ENCODE measurements around the gene CCDC30. TPM values are rescaled to one million over a fixed set of nuclear protein-coding genes. Genes with fewer than 3 reads are reported as not detected.
A peak's percentile ranks its signal among the peaks of the same experiment; 100 is the strongest.
"Not testable (repeated sequence)": the region's sequence is repeated elsewhere in the genome, so short reads cannot be mapped to it uniquely, and the experiment has no call there.

CCDC30 gene
- total RNA-seq, 1 experiment from 2014 or later, result 0.34 TPM

DNA sequence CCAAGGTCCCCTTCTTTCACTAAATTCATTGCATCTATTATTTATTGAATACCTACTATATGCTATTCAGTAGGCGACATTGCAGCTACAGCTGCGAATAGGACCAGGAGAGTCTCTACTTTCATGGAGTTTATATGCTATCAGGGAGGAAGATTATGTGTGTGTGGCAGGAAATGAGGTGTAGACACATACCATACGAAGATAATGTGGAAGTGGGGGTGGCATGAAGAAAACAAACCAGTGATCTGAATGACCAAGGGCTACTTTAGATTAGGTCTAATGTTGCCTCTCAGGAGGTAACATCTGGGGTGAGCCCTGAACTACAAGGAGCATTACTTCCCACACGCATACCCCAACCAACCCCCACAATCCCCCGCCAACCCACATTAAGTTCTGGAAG, 194.1 kb downstream of the CCDC30 start:
- peak; percentile 17 for DNase-seq (ENCODE audit: low read depth)

DNA sequence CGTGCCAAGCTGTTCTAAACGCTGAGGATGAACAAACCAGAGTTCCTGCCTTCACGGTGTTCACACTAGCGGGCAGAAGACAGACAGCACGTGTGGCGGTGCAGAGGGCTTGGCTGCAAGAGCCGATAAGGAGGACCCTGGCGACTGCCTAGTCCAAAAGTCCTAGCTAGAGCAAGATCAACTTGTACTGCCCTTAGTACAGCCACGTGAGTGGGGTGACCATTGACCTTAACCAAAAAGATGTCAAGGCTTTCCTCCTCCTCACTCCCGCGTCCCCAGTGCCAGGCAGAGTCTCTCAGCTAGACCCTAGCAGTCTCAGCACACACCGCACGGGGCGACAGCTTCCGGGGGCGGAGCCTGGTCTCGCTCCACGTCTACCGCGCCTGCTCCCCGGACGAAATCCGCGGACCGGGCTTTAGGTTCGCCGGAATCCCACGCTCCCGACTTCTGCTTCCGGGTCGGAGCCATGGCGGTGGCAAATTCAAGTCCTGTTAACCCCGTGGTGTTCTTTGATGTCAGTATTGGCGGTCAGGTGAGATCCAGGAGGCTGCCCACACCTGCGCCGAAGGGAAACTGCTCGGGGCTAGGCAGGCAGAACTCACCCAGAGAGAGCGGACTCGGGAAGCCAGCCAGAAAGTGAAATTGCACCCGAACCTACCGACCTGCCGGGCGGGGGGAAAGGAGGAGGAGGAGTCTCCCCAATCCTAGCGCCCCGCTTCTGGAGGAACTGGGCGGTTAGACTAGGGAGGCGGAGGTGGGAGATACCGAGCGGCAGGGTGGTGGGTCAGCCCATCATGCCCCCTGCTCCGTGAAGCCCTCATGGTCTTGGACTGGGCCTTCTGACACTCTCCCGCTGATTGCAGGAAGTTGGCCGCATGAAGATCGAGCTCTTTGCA, 195.1 kb downstream of the CCDC30 start, which contains the start of gene PPIH:
Gene PPIH (plus strand): TSS at position 443 of the 896 bp plus-strand sequence. CDS start 24 bp downstream, at position 467.
- DNase-seq (ENCODE audit: low read depth), result peak; percentile 97

DNA sequence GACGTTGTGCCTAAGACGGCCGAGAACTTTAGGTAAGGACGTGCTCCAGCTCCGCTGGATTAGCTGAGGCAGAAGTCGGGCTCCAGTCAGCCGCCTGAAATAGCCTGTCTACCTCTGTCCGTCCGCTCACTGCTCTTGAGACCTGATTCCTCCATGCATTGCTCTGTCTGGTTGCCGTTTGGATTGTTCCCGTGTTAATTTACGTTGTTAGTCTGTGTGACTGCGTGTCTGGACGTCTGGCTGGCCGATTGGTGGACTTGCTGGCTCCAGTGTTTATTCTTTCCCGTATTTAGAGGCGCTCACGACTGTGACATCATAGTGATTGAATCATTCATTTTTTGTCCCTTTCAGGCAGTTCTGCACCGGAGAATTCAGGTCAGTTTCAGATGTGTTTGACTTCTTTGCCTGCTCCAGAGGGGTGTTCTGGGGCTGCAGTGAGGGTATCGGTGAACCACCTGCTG, 195.8 kb downstream of the CCDC30 start:
- no peak for DNase-seq (ENCODE audit: low read depth)

- no peak for DNase-seq (ENCODE audit: low read depth)
Measured at GRCh38 chr1:42660907-42661500, 197.9 kb downstream of the CCDC30 start.

DNA sequence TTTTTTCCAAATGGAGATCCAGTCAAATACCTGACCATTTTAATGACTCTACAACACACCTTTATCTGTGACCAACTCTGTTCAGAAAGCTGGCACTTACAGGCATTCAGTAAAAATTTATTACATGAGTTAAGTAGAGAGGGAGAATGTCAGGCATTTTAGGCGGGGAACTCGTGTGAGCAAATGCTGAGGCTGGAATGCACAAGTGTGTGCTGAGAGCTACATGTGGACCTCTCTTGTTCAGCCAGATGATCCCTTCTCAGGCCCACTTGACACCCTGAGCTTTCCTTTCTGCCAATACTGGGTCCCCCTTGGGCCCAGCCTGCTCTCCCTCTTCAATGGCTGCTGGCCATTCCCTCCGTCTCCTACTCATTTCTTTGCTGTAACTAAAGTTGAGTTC, 206.8 kb downstream of the CCDC30 start:
- no peak for DNase-seq (ENCODE audit: low read depth)

- no peak for DNase-seq (ENCODE audit: low read depth)
Measured at GRCh38 chr1:42670425-42670824, 207.3 kb downstream of the CCDC30 start.

GRCh38 chr1:42674214-42674613, 211.1 kb downstream of the CCDC30 start:
- no peak for DNase-seq (ENCODE audit: low read depth)

DNA sequence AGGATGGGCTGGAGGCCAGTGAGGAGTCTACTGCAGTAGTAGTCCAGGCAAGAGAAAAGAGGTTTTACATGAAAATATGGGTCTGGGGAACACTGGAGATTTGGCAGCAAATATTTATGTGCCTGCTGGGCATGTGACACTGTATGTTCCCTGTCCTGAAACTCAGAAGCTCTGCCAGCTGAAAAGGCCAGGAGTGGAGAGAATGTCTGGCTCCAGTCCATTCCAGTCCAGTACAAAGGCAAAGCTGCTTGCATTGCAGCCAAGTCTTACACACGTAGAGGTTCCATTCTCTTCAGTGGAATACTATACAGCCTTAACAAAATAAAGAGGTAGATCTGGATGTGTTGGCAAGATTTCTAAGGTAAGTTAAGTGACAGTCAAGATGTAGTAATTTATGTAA, 211.6 kb downstream of the CCDC30 start:
- no peak for DNase-seq (ENCODE audit: low read depth)

DNA sequence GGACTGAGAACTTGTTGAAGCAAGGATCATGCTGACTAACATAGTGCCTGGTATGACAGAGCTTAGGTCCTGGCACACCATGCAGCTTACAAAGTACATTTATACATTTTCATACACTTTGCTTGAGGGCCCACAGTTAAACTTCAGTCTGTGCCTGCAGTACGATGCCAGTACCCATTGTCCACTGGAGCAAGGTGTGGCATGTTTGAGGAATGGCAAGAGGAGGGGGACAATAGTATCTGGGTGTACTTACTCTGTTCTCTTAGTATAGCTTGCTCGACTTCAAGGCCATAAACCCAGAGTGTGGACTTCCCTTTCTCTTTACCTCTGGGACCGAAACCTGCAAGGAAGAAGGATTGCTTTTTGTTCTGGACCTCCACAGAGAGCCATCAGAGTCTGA, 212.4 kb downstream of the CCDC30 start:
- DNase-seq (ENCODE audit: low read depth), result no peak

DNA sequence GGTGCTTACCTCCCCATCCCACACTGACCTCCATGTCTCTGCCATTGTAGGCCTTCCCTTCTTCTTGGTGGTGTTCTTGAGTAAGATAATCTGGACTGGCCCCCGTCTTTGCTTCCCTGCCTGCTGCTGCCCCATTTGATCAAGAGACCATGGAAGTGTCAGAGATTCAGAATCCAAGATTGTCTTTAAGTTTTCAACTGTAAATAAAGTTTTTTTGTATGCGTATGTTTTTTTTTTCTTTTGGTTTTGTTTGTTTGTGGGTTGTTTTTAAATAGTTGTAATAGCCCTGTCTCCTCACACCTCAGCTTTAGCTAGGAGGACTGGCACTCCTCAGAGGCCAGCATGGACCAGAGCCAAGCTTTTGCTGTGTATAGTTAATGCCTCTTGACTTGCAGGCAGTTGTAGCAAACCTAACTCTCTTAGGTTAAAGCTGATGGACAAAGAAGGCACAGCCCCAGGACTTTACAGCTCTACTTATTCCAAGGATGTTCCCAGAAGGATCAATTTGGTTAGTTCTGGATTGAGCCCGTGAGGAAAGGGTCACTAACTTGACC, 213.5 kb downstream of the CCDC30 start:
- no peak for DNase-seq (ENCODE audit: low read depth)

DNA sequence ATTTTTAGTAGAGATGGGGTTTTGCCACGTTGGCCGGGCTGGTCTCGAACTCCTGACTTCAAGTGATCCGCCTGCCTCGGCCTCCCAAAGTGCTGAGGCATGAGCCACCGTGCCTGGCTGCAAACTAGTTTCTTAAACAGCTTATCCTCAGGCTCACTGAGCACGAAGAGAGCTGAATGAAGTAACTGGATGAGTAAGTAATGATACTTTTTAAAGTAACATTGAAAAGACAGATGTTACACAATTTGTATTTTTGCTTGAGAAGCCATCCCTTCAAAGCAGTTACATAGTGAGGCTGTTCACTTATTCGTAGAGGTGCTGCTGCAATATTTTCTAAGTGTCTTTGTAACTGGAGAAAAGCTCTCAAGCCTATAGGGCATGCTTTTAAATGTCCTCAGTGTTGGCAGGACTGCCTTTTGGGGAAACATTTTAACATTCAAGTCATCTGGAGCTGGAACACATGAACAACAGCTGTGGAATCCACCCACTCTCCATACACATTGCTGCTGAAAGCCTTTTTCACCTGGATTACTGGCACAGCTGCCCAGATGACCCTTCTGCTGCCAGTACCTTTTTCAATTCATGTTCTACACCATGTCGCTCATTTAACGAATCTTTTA, 216.4 kb downstream of the CCDC30 start:
- DNase-seq (ENCODE audit: low read depth), result no peak

- no peak for DNase-seq (ENCODE audit: low read depth)
Measured at GRCh38 chr1:42680055-42680454, 217.0 kb downstream of the CCDC30 start.

DNA sequence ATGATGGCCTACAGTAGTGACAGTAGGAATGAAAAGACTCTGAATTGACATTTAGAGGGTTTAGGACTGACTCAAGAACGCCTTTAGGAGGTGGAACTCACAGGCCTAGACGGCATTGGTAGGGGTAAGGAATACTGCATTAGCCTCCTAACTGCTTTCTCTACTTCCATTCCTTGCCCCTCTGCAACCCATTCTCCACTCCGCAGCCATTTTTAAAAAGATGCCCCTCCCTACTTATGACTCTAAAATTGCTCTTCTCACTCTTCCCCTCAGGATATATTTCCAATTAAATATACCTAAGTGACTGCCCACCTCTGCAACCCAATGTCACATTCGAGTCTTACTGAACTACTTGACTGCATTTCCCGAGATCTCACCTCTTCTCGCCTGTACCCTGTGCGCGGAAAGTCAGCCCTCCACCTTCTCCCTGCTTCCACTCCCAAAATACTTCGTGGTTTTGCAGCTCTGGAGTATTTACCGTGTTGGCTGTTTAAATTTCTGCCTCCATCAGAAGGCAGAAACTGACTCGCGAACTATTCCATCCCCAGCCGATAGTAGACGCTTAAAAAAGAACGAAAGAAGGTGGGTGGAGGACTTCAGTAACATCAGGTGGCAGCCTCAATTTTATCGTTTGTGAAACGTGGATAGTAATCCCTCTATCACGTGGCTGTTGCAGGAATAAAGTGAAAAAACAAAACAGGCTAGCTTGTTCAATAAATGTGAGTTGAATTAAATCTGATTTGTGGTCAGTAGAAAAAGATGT, 218.0 kb downstream of the CCDC30 start:
- peak; percentile 10 for DNase-seq (ENCODE audit: low read depth)

- peak; percentile 98 for DNase-seq (ENCODE audit: low read depth)
Measured at GRCh38 chr1:42681741-42682483, 218.8 kb downstream of the CCDC30 start, which contains the start of gene YBX1. YBX1 (plus strand) TSS chr1:42682418; CDS start chr1:42682566, 148 bp downstream.

GRCh38 chr1:42682484-42682738, 219.3 kb downstream of the CCDC30 start:
- DNase-seq (ENCODE audit: low read depth), result not testable (repeated sequence)

- DNase-seq (ENCODE audit: low read depth), result peak; percentile 72
Measured at GRCh38 chr1:42682739-42683531, 219.8 kb downstream of the CCDC30 start.

DNA sequence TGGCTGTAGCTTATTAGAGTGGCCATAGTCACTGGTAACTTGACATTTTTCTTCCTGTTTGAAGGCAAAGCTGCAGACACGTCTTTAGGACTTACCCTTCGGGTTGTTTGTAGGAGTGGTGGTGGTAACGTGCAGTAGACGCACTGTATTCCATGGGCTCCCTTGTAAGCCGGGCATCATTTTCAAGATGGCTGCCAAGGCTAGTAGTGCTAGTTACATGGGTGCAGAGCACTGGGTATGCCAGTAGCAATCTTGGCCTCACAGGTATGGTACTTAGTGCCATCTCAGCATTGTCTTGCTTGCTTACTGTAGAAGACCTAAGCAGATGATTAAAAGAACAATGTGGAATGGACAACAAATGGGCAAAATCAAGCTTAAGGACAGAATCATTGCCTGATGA, 221.1 kb downstream of the CCDC30 start:
- DNase-seq (ENCODE audit: low read depth), result no peak

GRCh38 chr1:42686418-42686817, 223.3 kb downstream of the CCDC30 start:
- DNase-seq (ENCODE audit: low read depth), result no peak

- no peak for DNase-seq (ENCODE audit: low read depth)
Measured at GRCh38 chr1:42689912-42690311, 226.8 kb downstream of the CCDC30 start.

Data from Daoy (cell line).